Measurements from ENCODE around the gene SLC12A8. TPM values are rescaled to one million over a fixed set of nuclear protein-coding genes. Genes with fewer than 3 reads are reported as not detected.

SLC12A8 gene
- total RNA-seq, 1 experiment from 2014 or later = 9.7 TPM

DNA sequence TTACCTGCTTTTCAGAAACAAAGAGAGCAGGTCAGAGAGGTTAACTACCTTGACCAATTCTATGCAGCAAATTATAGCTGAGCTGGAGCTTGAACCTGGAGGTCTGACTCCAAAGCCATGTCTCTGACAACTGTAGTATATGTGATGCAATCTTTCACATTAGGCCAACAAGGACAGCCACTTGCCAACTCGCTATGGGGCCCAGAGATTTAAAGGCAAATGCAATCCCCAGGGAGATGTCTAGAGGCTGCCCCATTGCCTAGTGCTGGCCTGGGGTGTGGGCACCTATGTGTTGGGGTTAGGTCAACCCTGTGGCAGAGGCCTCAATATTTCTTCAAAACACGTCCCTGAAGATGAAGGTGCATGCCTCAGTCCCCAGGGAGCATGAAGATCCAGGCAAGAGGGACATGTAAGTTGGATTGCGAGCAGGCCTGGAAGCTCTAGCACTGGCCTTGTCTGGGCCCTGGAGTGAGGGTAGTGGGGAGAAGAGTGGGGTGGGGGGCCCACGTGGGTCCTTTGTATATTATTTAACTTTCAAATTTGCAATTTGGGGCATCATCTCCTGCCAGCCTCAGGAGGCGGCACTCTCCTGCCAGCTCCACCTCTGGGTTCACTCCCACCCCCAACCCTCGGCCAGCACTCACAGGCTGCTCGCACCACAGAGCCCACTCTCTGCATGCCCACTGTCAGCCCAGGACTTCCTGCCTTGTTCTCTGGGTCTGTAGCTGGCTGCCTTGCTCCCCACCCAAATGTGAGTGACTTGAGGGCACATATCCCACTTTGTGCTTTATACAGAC, 64.3 kb downstream of the SLC12A8 start:
- Histone ChIP-seq H3K27me3 (ENCODE audit: control insufficient read depth, insufficient read depth, low read length) (no peaks in the 10 kb centered on the region), H3K36me3 (replicated peaks; ENCODE audit: control insufficient read depth, insufficient read depth, low read length) (no peaks in the 10 kb centered on the region), H3K4me3 (ENCODE audit: insufficient read depth, low read depth, low read length) (no peak overlapping the region)
- DNase-seq = no peak

- no peak for DNase-seq
- Histone ChIP-seq H3K36me3 (replicated peaks; ENCODE audit: control insufficient read depth, insufficient read depth, low read length) (no peaks in the 10 kb centered on the region), H3K27me3 (ENCODE audit: control insufficient read depth, insufficient read depth, low read length) (no peaks in the 10 kb centered on the region), H3K4me3 (ENCODE audit: insufficient read depth, low read depth, low read length) (no peak overlapping the region)
These were observed 65.1 kb downstream of the SLC12A8 start for GRCh38 chr3:125147491-125147820.

GRCh38 chr3:125146626-125147490, 65.7 kb downstream of the SLC12A8 start:
- no peaks in the 10 kb centered on the region for H3K27me3 ChIP-seq (ENCODE audit: control insufficient read depth, insufficient read depth, low read length)
- H3K36me3 ChIP-seq (replicated peaks; ENCODE audit: control insufficient read depth, insufficient read depth, low read length) = no peaks in the 10 kb centered on the region
- no peak for DNase-seq
- H3K4me3 ChIP-seq (ENCODE audit: insufficient read depth, low read depth, low read length) = no peak overlapping the region

GRCh38 chr3:125145751-125146475, 66.6 kb downstream of the SLC12A8 start:
- Histone ChIP-seq H3K36me3 (replicated peaks; ENCODE audit: control insufficient read depth, insufficient read depth, low read length) (no peaks in the 10 kb centered on the region), H3K4me3 (ENCODE audit: insufficient read depth, low read depth, low read length) (no peak overlapping the region), H3K27me3 (ENCODE audit: control insufficient read depth, insufficient read depth, low read length) (peaks cover 5% of the 10 kb centered on the region)
- DNase-seq = no peak

DNA sequence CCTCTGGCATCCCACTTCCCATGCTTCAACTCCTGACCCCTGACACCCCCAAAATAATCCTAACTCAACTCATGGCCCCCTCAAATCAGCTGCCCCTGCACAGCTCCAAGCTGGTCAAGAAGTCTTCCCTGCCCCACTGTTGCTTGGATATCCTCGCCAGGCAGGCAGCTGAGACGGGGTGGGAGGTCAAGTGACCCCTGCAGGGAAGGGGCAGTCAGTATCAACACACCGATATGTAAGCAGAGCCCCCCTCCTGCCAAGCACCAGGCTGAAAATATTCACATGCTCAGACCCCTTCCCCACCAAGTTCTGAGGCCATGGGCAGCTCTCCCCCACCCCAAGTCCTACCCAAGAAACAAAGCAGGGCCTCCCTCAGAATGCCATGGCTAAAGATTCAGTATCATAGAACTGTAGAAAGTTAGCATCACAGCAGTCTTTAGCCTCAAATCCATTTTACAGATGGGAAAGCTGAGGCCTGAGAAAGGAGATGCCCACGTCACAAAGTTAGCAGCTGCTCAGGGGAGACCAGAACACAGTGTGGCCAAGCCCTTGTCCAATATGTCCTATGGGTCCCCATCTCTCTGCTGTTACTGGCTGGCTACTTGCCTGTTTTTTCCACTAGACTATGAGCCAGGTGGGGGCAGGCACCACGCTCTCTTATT, 67.8 kb downstream of the SLC12A8 start:
- no peak for DNase-seq

GRCh38 chr3:125143982-125144652, 68.4 kb downstream of the SLC12A8 start:
- H3K27me3 ChIP-seq (ENCODE audit: control insufficient read depth, insufficient read depth, low read length) = peaks cover 5% of the 10 kb centered on the region
- no peaks in the 10 kb centered on the region for H3K36me3 ChIP-seq (replicated peaks; ENCODE audit: control insufficient read depth, insufficient read depth, low read length)
- no peak overlapping the region for H3K4me3 ChIP-seq (ENCODE audit: insufficient read depth, low read depth, low read length)
- DNase-seq = peak; percentile 74

More for the DNA sequence above, 67.8 kb downstream of the SLC12A8 start:
- no peak overlapping the region for H3K4me3 ChIP-seq (ENCODE audit: insufficient read depth, low read depth, low read length)
- H3K36me3 ChIP-seq (replicated peaks; ENCODE audit: control insufficient read depth, insufficient read depth, low read length) = no peaks in the 10 kb centered on the region
- H3K27me3 ChIP-seq (ENCODE audit: control insufficient read depth, insufficient read depth, low read length) = peaks cover 5% of the 10 kb centered on the region

DNA sequence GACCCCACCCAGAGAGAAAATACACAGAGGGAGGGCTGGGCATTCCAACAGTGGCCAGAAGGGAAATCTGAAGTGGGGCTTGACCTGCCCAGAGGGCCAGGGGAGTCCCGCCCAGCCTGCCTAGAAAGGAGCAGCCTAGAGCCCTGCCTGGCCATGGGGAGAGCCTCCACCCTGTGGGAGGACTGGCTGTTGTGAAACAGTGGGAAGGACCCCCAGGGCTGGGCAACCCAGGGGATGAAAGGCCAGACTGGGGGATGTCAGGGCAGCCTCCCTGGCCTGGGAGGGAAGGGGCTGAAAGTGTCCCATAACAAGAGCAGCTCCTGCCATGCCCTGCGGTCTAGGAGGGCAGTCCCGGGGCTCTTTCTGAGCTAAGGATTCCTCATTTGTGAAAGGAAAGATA, 69.0 kb downstream of the SLC12A8 start:
- Histone ChIP-seq H3K27me3 (ENCODE audit: control insufficient read depth, insufficient read depth, low read length) (peaks cover 5% of the 10 kb centered on the region), H3K36me3 (replicated peaks; ENCODE audit: control insufficient read depth, insufficient read depth, low read length) (no peaks in the 10 kb centered on the region), H3K4me3 (ENCODE audit: insufficient read depth, low read depth, low read length) (no peak overlapping the region)
- DNase-seq = no peak

- H3K27me3 ChIP-seq (ENCODE audit: control insufficient read depth, insufficient read depth, low read length) = peaks cover 5% of the 10 kb centered on the region
- no peaks in the 10 kb centered on the region for H3K36me3 ChIP-seq (replicated peaks; ENCODE audit: control insufficient read depth, insufficient read depth, low read length)
- H3K4me3 ChIP-seq (ENCODE audit: insufficient read depth, low read depth, low read length) = no peak overlapping the region
- no peak for DNase-seq
These were observed 69.6 kb downstream of the SLC12A8 start for GRCh38 chr3:125142940-125143339.

DNA sequence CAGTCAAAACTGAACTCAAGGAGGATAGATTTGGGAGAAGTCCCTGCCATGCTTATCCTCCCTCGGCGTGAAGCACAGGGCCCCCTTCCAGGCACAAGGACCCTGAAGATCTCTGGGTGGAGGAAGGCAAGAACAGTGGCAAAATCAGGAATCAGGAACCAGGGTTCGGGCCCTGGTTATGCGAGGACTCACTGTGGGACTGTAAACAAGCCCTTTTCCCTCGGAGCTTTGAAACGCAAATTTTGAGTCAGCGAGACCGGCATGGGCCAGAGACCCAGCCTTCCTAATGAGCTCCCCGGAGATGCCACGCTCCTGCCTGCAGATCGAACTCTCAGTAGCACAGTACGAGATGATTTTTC, 70.1 kb downstream of the SLC12A8 start:
- peak overlapping the region; percentile 49 for H3K4me3 ChIP-seq (ENCODE audit: insufficient read depth, low read depth, low read length)

GRCh38 chr3:125141596-125142419, 70.7 kb downstream of the SLC12A8 start:
- peak; percentile 89 for DNase-seq
- Histone ChIP-seq H3K4me3 (ENCODE audit: insufficient read depth, low read depth, low read length) (peak overlapping the region; percentile 49), H3K36me3 (replicated peaks; ENCODE audit: control insufficient read depth, insufficient read depth, low read length) (no peaks in the 10 kb centered on the region), H3K27me3 (ENCODE audit: control insufficient read depth, insufficient read depth, low read length) (peaks cover 5% of the 10 kb centered on the region)

More for the DNA sequence above, 70.1 kb downstream of the SLC12A8 start:
- Histone ChIP-seq H3K36me3 (replicated peaks; ENCODE audit: control insufficient read depth, insufficient read depth, low read length) (no peaks in the 10 kb centered on the region), H3K27me3 (ENCODE audit: control insufficient read depth, insufficient read depth, low read length) (peaks cover 5% of the 10 kb centered on the region)
- DNase-seq = peak; percentile 75

GRCh38 chr3:125140818-125141595, 71.5 kb downstream of the SLC12A8 start:
- Histone ChIP-seq H3K4me3 (ENCODE audit: insufficient read depth, low read depth, low read length) (peak overlapping the region; percentile 49; the same call in 1 of the 2 replicates), H3K27me3 (ENCODE audit: control insufficient read depth, insufficient read depth, low read length) (peaks cover 5% of the 10 kb centered on the region), H3K36me3 (replicated peaks; ENCODE audit: control insufficient read depth, insufficient read depth, low read length) (no peaks in the 10 kb centered on the region)
- peak; percentile 73 for DNase-seq

DNA sequence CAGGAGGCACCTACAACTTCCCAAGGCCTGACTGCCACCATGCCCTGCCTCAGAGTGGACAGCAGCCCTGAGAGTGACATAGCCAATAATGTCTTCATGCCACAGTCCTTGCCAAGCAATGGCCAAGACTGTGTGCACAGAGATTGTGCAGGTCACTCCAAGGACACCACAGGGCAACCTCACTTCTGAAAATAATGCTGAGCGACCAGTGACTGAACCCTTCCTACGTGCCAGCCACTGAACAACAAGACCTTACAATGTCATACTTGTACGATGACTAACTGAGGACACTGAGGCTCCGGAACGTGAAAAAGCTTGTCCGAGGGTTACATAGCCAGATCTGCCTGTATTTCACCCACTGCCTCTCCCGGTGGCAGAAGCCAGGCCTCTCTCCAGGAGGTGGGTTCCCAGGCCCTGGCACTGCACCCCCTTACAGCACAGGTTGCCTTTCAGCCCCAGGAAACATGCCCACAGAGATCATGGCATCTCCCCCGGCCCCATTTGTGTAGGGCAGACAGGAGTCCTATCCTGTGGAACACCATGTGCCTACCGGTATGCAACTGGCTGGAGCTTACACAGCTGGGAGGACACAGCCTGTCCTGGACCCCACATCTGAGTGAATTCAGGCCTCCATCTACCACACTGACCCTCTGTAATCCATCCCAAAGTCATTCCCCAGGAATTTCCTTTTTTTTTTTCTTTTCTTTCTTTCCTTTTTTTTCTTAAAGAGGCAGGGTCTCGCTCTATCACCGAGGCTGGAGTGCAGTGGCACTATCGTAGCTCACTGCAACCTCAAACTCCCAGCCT, 72.3 kb downstream of the SLC12A8 start:
- no peak for DNase-seq

More for the DNA sequence above, 72.3 kb downstream of the SLC12A8 start:
- Histone ChIP-seq H3K27me3 (ENCODE audit: control insufficient read depth, insufficient read depth, low read length) (peaks cover 5% of the 10 kb centered on the region), H3K4me3 (ENCODE audit: insufficient read depth, low read depth, low read length) (no peak overlapping the region), H3K36me3 (replicated peaks; ENCODE audit: control insufficient read depth, insufficient read depth, low read length) (no peaks in the 10 kb centered on the region)

Data from H7 (cell line).